ENCODE measurements around the gene BMP8B.
"Not testable (repeated sequence)": the region's sequence is repeated elsewhere in the genome, so short reads cannot be mapped to it uniquely, and the experiment has no call there.

BMP8B gene

DNA sequence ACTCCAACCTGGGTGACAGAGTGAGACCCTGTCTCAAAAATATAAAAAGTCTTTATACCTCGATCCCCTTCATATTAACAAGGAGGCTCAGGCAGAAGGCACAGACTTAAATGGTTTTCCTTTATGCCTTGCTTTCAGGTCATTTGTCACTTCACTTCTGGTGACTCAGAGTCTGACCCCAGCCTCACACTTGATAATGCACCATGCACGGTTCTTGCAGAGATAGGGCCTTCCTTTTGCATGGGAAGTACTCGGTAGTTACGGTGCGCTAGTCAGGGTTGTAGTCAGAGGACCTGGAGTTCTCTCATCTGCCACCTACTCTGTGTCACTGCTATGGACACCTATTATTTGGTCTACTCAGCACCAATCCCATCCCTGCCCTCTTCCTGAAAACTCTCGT is 43.6 kb upstream of the BMP8B start:
- no peak overlapping the region for H3K4me3 ChIP-seq (ENCODE audit: low read depth, low read length)
- TF ChIP-seq, protein P1, sequence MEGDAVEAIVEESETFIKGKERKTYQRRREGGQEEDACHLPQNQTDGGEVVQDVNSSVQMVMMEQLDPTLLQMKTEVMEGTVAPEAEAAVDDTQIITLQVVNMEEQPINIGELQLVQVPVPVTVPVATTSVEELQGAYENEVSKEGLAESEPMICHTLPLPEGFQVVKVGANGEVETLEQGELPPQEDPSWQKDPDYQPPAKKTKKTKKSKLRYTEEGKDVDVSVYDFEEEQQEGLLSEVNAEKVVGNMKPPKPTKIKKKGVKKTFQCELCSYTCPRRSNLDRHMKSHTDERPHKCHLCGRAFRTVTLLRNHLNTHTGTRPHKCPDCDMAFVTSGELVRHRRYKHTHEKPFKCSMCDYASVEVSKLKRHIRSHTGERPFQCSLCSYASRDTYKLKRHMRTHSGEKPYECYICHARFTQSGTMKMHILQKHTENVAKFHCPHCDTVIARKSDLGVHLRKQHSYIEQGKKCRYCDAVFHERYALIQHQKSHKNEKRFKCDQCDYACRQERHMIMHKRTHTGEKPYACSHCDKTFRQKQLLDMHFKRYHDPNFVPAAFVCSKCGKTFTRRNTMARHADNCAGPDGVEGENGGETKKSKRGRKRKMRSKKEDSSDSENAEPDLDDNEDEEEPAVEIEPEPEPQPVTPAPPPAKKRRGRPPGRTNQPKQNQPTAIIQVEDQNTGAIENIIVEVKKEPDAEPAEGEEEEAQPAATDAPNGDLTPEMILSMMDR (IDR thresholded peaks at IDR 0.05; ENCODE audit: low read depth, low read length): no peak

DNA sequence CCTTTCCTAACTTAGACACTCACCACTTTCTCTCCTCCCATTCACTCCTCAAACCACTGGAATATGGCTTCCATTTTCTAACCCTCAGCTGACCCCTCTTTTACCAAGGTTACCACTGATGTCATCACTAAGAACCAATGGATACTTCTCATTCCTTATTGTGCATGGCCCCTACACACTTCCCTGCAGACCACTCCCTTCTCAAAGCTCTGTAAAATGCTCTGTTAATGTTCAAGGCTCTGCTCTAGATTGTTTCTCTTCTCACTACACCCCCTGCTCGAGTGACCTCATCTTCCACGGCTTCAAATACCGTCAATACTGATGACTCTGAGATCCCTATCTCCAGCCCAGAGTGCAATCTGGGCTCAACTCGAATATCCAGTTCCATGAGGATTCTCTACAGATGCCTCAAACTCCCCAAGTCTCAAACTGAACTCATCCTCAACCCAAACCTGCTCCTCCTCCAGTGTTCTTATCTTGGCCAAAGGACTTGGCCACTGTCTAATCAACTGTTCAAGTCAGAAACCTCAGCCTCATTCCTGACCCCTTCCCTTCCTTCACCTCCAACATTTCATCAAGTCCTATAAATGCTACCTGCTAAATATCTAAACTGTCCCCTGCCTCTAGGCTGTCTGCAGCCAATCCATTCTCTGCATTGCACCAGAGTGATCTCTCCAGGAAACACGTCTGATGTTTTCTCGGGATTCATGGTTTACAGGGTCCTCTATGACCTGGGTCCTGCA is 41.3 kb upstream of the BMP8B start:
- TF ChIP-seq, protein P1 (IDR thresholded peaks at IDR 0.05; ENCODE audit: low read depth, low read length): no peak
- no peak overlapping the region for H3K4me3 ChIP-seq (ENCODE audit: low read depth, low read length)

DNA sequence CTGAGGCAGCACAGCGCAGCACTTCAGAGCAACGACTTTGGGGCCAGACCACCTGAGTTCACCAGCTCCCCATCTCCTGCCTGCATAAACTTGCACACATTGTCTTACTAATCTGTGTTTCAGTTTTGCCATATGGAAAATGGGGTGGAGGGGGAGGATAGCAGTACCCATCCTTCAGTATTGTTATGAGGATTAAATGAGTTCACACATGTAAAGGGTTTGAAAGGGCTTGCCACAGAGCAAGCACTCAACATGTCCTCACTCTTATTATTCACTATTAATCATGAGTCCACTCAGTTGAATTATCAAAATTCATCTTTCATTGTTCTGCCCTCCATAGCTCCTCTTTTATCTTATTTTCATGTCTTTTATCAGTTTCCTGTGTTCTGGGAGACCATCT is 40.1 kb upstream of the BMP8B start:
- TF ChIP-seq, protein P1 (IDR thresholded peaks at IDR 0.05; ENCODE audit: low read depth, low read length): no peak
- no peak overlapping the region for H3K4me3 ChIP-seq (ENCODE audit: low read depth, low read length)

DNA sequence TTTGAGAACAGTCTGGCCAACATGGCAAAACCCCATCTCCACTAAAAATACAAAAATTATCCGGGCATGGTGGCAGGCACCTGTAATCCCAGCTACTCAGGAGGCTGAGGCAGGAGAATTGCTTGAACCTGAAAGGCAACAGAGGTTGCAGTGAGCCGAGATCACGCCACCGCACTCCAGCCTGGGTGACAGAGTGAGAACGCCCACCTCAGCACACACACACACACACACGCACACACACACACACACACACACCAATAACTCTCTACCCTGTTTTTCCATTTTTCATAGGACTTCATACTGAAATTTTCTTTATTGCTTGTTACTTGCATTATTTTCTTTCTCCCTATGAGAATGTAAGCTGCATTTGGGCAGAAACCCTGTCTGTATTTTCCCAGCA is 39.6 kb upstream of the BMP8B start:
- not testable (repeated sequence) for H3K4me3 ChIP-seq (ENCODE audit: low read depth, low read length)

DNA sequence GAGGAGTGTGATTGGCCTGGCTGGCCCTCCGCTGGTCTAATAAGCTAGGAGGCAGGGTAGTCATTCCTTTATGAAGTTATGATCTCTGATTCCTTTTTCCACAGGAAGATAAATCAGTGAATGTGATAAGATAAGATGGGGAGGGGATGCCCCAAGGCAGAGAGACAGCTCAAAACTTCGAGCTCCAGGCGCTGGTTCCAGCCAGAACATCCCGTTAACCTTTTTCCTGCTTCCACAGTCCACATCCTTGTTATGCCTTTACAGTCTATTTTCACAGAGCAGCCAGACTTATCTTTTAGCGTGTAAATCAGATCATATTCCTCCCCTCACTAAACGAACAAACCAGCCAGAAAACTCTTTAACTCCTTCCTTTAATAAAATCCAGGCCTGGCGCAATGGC is 38.5 kb upstream of the BMP8B start:
- TF ChIP-seq, protein P1 (IDR thresholded peaks at IDR 0.05; ENCODE audit: low read depth, low read length): no peak
- no peak overlapping the region for H3K4me3 ChIP-seq (ENCODE audit: low read depth, low read length)

DNA sequence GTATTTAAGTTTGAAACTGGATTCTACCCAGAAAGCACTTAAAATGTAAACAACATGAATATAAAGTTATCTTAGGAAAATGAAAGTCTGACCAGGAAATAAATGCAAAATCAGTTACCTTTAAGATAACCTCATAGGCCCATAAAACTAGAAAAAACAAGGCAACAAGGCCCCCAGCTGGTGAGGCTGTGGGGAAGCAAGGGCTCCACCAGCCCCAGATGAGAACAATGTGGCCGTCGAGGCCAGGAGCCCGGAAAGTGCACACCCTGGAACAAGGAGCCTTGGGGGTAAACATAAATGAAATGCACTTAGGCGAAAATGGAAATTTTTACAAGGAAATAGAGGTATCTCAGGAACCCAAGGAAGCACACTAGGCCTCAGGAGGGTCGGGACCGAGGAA is 37.9 kb upstream of the BMP8B start:
- no peak overlapping the region for H3K4me3 ChIP-seq (ENCODE audit: low read depth, low read length)
- TF ChIP-seq, protein P1 (IDR thresholded peaks at IDR 0.05; ENCODE audit: low read depth, low read length): no peak

DNA sequence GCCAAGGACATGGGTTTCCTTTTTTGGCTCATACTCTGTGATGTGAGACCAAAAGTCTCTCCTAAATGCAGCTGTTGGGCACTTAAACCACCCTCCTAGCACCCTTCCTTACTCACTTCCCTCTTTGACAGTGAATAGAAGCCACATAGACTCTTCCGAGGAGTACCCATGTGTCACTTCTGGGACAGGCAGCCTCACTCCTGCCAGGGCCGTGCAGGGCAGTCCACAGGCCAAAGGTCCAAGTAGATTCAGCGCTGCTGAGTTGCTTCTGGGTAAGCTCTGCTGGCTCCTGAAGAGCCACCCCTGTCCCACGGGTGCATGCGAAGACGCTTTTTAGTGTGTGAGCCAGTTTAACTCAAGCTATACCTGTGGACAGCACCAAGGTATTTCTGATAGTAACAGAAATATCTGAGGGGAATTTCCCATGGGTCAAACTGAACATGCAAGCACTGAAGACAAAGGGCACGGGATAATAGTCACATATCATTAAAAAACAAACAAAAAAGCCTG is 36.8 kb upstream of the BMP8B start:
- H3K4me3 ChIP-seq (ENCODE audit: low read depth, low read length): no peak overlapping the region
- TF ChIP-seq, protein P1 (IDR thresholded peaks at IDR 0.05; ENCODE audit: low read depth, low read length): no peak

DNA sequence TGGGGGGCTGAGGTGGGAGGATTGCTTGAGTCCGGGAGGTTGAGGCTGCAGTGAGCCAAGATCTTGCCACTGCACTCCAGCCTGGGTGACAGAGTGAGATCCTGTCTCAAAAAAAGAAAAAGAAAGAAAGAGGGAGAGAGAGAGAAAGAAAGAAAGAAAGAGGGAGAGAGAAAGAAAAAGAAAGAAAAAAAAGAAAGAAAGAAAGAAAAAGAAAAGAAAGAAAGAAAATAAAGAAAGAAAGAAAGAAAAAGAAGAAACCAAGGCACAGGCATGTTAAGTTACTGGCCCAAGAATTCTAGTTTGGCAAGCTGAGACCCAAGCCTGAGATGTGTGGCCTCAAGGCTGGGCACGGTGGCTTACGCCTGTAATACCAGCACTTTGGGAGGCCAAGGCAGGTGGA is 34.8 kb upstream of the BMP8B start:
- H3K4me3 ChIP-seq (ENCODE audit: low read depth, low read length): not testable (repeated sequence)

All from WI38 (cell line).